Measurements from ENCODE around the gene IL12RB2.

Gene IL12RB2

GRCh38 chr1:67274623-67275325 is 32.9 kb upstream of the IL12RB2 start:
- Histone ChIP-seq H3K79me1 (ENCODE audit: low read length) (no peaks in the 10 kb centered on the region), H2BK120ac (ENCODE audit: insufficient read depth, low read length, poor library complexity) (no peak overlapping the region), H4K8ac (ENCODE audit: low read depth, low read length) (no peak overlapping the region), H3K79me2 (ENCODE audit: control insufficient read depth, insufficient read depth, low read length, poor library complexity) (no peaks in the 10 kb centered on the region), H2BK12ac (ENCODE audit: low read length) (no peak overlapping the region), H3K4me3 (ENCODE audit: low read depth, low read length) (no peak overlapping the region), H3K4ac (ENCODE audit: low read depth, low read length) (no peak overlapping the region), H3K4me2 (ENCODE audit: low read length) (no peak overlapping the region), H3K36me3 (ENCODE audit: control insufficient read depth in 1 of 2, insufficient read depth in 2 of 2, low read length in 2 of 2) (no peaks in the 10 kb centered on the region), H2AK5ac (ENCODE audit: low read length) (no peak overlapping the region), H3K9ac (ENCODE audit: low read length) (no peak overlapping the region), H3K14ac (ENCODE audit: low read length) (no peak overlapping the region), H4K91ac (ENCODE audit: low read depth, low read length) (no peak overlapping the region), H3K27me3 (ENCODE audit: insufficient read depth, low read length) (no peaks in the 10 kb centered on the region), H3K27ac (ENCODE audit: low read depth, low read length) (no peak overlapping the region), H3K23ac (ENCODE audit: low read length) (no peak overlapping the region), H2AFZ (ENCODE audit: insufficient read depth, low read length, poor library complexity) (no peak overlapping the region), H4K12ac (ENCODE audit: low read depth, low read length) (no peak overlapping the region), H3K9me3 (ENCODE audit: insufficient read depth, low read depth, low read length) (peaks cover 2% of the 10 kb centered on the region), H2BK5ac (ENCODE audit: low read depth, low read length, poor library complexity) (no peak overlapping the region), H3K4me1 (ENCODE audit: control insufficient read depth in 1 of 2, insufficient read depth in 2 of 2, low read length in 2 of 2) (no peaks in the 10 kb centered on the region), H3K18ac (ENCODE audit: low read length) (no peak overlapping the region)
- no peak for DNase-seq
- no CpG with 5 or more reads among the region's 5 CpGs for WGBS (ENCODE audit: extremely low coverage, insufficient coverage, insufficient read length)

GRCh38 chr1:67280696-67281095 is 27.0 kb upstream of the IL12RB2 start:
- Histone ChIP-seq H4K91ac (ENCODE audit: low read depth, low read length) (no peak overlapping the region), H3K4me2 (ENCODE audit: low read length) (no peak overlapping the region), H2BK12ac (ENCODE audit: low read length) (no peak overlapping the region), H3K4me1 (ENCODE audit: control insufficient read depth in 1 of 2, insufficient read depth in 2 of 2, low read length in 2 of 2) (no peaks in the 10 kb centered on the region), H3K18ac (ENCODE audit: low read length) (no peak overlapping the region), H3K79me1 (ENCODE audit: low read length) (no peaks in the 10 kb centered on the region), H4K12ac (ENCODE audit: low read depth, low read length) (no peak overlapping the region), H3K4me3 (ENCODE audit: low read depth, low read length) (no peak overlapping the region), H3K14ac (ENCODE audit: low read length) (no peak overlapping the region), H2BK5ac (ENCODE audit: low read depth, low read length, poor library complexity) (no peak overlapping the region), H3K27ac (ENCODE audit: low read depth, low read length) (no peak overlapping the region), H3K23ac (ENCODE audit: low read length) (no peak overlapping the region), H3K79me2 (ENCODE audit: control insufficient read depth, insufficient read depth, low read length, poor library complexity) (no peaks in the 10 kb centered on the region), H3K36me3 (ENCODE audit: control insufficient read depth in 1 of 2, insufficient read depth in 2 of 2, low read length in 2 of 2) (no peaks in the 10 kb centered on the region), H2BK120ac (ENCODE audit: insufficient read depth, low read length, poor library complexity) (no peak overlapping the region), H2AK5ac (ENCODE audit: low read length) (no peak overlapping the region), H4K8ac (ENCODE audit: low read depth, low read length) (no peak overlapping the region), H3K27me3 (ENCODE audit: insufficient read depth, low read length) (no peaks in the 10 kb centered on the region), H3K9me3 (ENCODE audit: insufficient read depth, low read depth, low read length) (no peaks in the 10 kb centered on the region), H2AFZ (ENCODE audit: insufficient read depth, low read length, poor library complexity) (no peak overlapping the region), H3K9ac (ENCODE audit: low read length) (no peak overlapping the region), H3K4ac (ENCODE audit: low read depth, low read length) (no peak overlapping the region)
- WGBS (ENCODE audit: extremely low coverage, insufficient coverage, insufficient read length) = no CpG with 5 or more reads among the region's 5 CpGs
- no peak for DNase-seq

GRCh38 chr1:67281244-67281643 is 26.4 kb upstream of the IL12RB2 start:
- no peak overlapping the region for H3K27ac ChIP-seq (ENCODE audit: low read depth, low read length)
- no peaks in the 10 kb centered on the region for H3K36me3 ChIP-seq (ENCODE audit: control insufficient read depth in 1 of 2, insufficient read depth in 2 of 2, low read length in 2 of 2)
- H3K18ac ChIP-seq (ENCODE audit: low read length) = no peak overlapping the region
- H2AK5ac ChIP-seq (ENCODE audit: low read length) = no peak overlapping the region
- H2BK120ac ChIP-seq (ENCODE audit: insufficient read depth, low read length, poor library complexity) = no peak overlapping the region
- H3K79me2 ChIP-seq (ENCODE audit: control insufficient read depth, insufficient read depth, low read length, poor library complexity) = no peaks in the 10 kb centered on the region
- no peaks in the 10 kb centered on the region for H3K79me1 ChIP-seq (ENCODE audit: low read length)
- no peak overlapping the region for H3K23ac ChIP-seq (ENCODE audit: low read length)
- no peak overlapping the region for H3K14ac ChIP-seq (ENCODE audit: low read length)
- H4K12ac ChIP-seq (ENCODE audit: low read depth, low read length) = no peak overlapping the region
- H3K4me1 ChIP-seq (ENCODE audit: control insufficient read depth in 1 of 2, insufficient read depth in 2 of 2, low read length in 2 of 2) = no peaks in the 10 kb centered on the region
- no peak for DNase-seq
- H3K4me2 ChIP-seq (ENCODE audit: low read length) = no peak overlapping the region
- H3K4me3 ChIP-seq (ENCODE audit: low read depth, low read length) = no peak overlapping the region
- H2BK5ac ChIP-seq (ENCODE audit: low read depth, low read length, poor library complexity) = no peak overlapping the region
- no peak overlapping the region for H4K91ac ChIP-seq (ENCODE audit: low read depth, low read length)
- WGBS (ENCODE audit: extremely low coverage, insufficient coverage, insufficient read length) = no CpG with 5 or more reads among the region's 3 CpGs
- no peaks in the 10 kb centered on the region for H3K27me3 ChIP-seq (ENCODE audit: insufficient read depth, low read length)
- H3K9ac ChIP-seq (ENCODE audit: low read length) = no peak overlapping the region
- H2BK12ac ChIP-seq (ENCODE audit: low read length) = no peak overlapping the region
- H4K8ac ChIP-seq (ENCODE audit: low read depth, low read length) = no peak overlapping the region
- H3K9me3 ChIP-seq (ENCODE audit: insufficient read depth, low read depth, low read length) = no peaks in the 10 kb centered on the region
- H3K4ac ChIP-seq (ENCODE audit: low read depth, low read length) = no peak overlapping the region
- H2AFZ ChIP-seq (ENCODE audit: insufficient read depth, low read length, poor library complexity) = no peak overlapping the region

GRCh38 chr1:67285780-67286488 is 21.7 kb upstream of the IL12RB2 start:
- Histone ChIP-seq H2AK5ac (ENCODE audit: low read length) (no peak overlapping the region), H4K91ac (ENCODE audit: low read depth, low read length) (no peak overlapping the region), H3K79me2 (ENCODE audit: control insufficient read depth, insufficient read depth, low read length, poor library complexity) (no peaks in the 10 kb centered on the region), H3K36me3 (ENCODE audit: control insufficient read depth in 1 of 2, insufficient read depth in 2 of 2, low read length in 2 of 2) (no peaks in the 10 kb centered on the region), H3K9ac (ENCODE audit: low read length) (no peak overlapping the region), H3K4me2 (ENCODE audit: low read length) (no peak overlapping the region), H3K27me3 (ENCODE audit: insufficient read depth, low read length) (no peaks in the 10 kb centered on the region), H3K79me1 (ENCODE audit: low read length) (no peaks in the 10 kb centered on the region), H2AFZ (ENCODE audit: insufficient read depth, low read length, poor library complexity) (no peak overlapping the region), H3K14ac (ENCODE audit: low read length) (no peak overlapping the region), H2BK120ac (ENCODE audit: insufficient read depth, low read length, poor library complexity) (no peak overlapping the region), H3K9me3 (ENCODE audit: insufficient read depth, low read depth, low read length) (no peaks in the 10 kb centered on the region), H3K4me1 (ENCODE audit: control insufficient read depth in 1 of 2, insufficient read depth in 2 of 2, low read length in 2 of 2) (no peaks in the 10 kb centered on the region), H3K23ac (ENCODE audit: low read length) (no peak overlapping the region), H3K4ac (ENCODE audit: low read depth, low read length) (no peak overlapping the region), H3K18ac (ENCODE audit: low read length) (no peak overlapping the region), H2BK5ac (ENCODE audit: low read depth, low read length, poor library complexity) (no peak overlapping the region), H3K4me3 (ENCODE audit: low read depth, low read length) (no peak overlapping the region), H4K8ac (ENCODE audit: low read depth, low read length) (no peak overlapping the region), H4K12ac (ENCODE audit: low read depth, low read length) (no peak overlapping the region), H2BK12ac (ENCODE audit: low read length) (no peak overlapping the region), H3K27ac (ENCODE audit: low read depth, low read length) (no peak overlapping the region)
- no peak for DNase-seq
- no CpG with 5 or more reads among the region's 8 CpGs for WGBS (ENCODE audit: extremely low coverage, insufficient coverage, insufficient read length)
